UCSD-AML1 (cell line): ENCODE results near the gene HVCN1.
A peak's percentile ranks its signal among the peaks of the same experiment; 100 is the strongest.
"Not testable (repeated sequence)": the region's sequence is repeated elsewhere in the genome, so short reads cannot be mapped to it uniquely, and the experiment has no call there.

Source experiments
- DNase-seq: peaks from one replicate; lab custom pipeline; 2025; ENCODE audit not compliant: unreplicated experiment; lab: John Stamatoyannopoulos, UW

Gene HVCN1

GRCh38 chr12:110668480-110669192 lies 20.3 kb downstream of the HVCN1 start:
- DNase-seq, result no peak

GRCh38 chr12:110667671-110668070 lies 21.2 kb downstream of the HVCN1 start:
- no peak for DNase-seq

- DNase-seq, result no peak
Measured at GRCh38 chr12:110666892-110667291, 22.0 kb downstream of the HVCN1 start.

- DNase-seq, result peak; percentile 77
Measured at GRCh38 chr12:110661337-110661972, 27.5 kb downstream of the HVCN1 start.

GRCh38 chr12:110658878-110659277 lies 30.0 kb downstream of the HVCN1 start:
- no peak for DNase-seq

- DNase-seq, result no peak
Measured at GRCh38 chr12:110658242-110658641, 30.7 kb downstream of the HVCN1 start.

GRCh38 chr12:110657747-110658146 lies 31.2 kb downstream of the HVCN1 start:
- DNase-seq, result no peak

- no peak for DNase-seq
Measured at GRCh38 chr12:110656071-110656655, 32.8 kb downstream of the HVCN1 start.

- DNase-seq, result not testable (repeated sequence)
Measured at GRCh38 chr12:110654238-110654637, 34.7 kb downstream of the HVCN1 start.

GRCh38 chr12:110649341-110649847 lies 39.5 kb downstream of the HVCN1 start:
- no peak for DNase-seq

- DNase-seq, result no peak
Measured at GRCh38 chr12:110647631-110648040, 41.3 kb downstream of the HVCN1 start.

- peak; percentile 39 for DNase-seq
Measured at GRCh38 chr12:110641521-110641920, 47.4 kb downstream of the HVCN1 start.

- no peak for DNase-seq
Measured at GRCh38 chr12:110640275-110641025, 48.5 kb downstream of the HVCN1 start.

GRCh38 chr12:110639336-110640141 lies 49.4 kb downstream of the HVCN1 start:
- DNase-seq, result no peak

- DNase-seq, result no peak
Measured at GRCh38 chr12:110638796-110639195, 50.1 kb downstream of the HVCN1 start.

- DNase-seq, result no peak
Measured at GRCh38 chr12:110637869-110638441, 51.0 kb downstream of the HVCN1 start.

- DNase-seq, result no peak
Measured at GRCh38 chr12:110636516-110636915, 52.4 kb downstream of the HVCN1 start.

- no peak for DNase-seq
Measured at GRCh38 chr12:110635055-110635454, 53.9 kb downstream of the HVCN1 start.

- DNase-seq, result no peak
Measured at GRCh38 chr12:110627500-110628195, 61.3 kb downstream of the HVCN1 start.

- no peak for DNase-seq
Measured at GRCh38 chr12:110622582-110622981, 66.3 kb downstream of the HVCN1 start.
